AG10803 (cell line): Measurements from ENCODE around the gene KLKB1.

ENCODE experiments used
- DNase-seq: peaks from one replicate; pipeline ENCODE4 v3.0.0; 2010; ENCODE audit warnings: low read depth
- H3K4me3 ChIP-seq: 2 replicates; pipeline ENCODE4 v1.5.1; 2011; ENCODE audit warnings: mild to moderate bottlenecking, low read length, control low read depth
- CTCF ChIP-seq: conservative IDR thresholded peaks from 2 replicates; pipeline ENCODE4 v1.5.1; 2011; ENCODE audit warnings: mild to moderate bottlenecking, low read length, control low read depth, inconsistent platforms

KLKB1 gene

GRCh38 chr4:186249785-186250754, 22.8 kb downstream of the KLKB1 start:
- TF ChIP-seq CTCF, result no peak
- H3K4me3 ChIP-seq, result no peak overlapping the region
- DNase-seq, result no peak

GRCh38 chr4:186250760-186251159, 23.5 kb downstream of the KLKB1 start:
- H3K4me3 ChIP-seq, result no peak overlapping the region
- no peak for DNase-seq
- no peak for TF ChIP-seq CTCF

GRCh38 chr4:186255122-186255521, 27.8 kb downstream of the KLKB1 start:
- no peak for TF ChIP-seq CTCF
- no peak for DNase-seq
- no peak overlapping the region for H3K4me3 ChIP-seq

GRCh38 chr4:186258216-186258811, 31.0 kb downstream of the KLKB1 start:
- H3K4me3 ChIP-seq, result no peak overlapping the region
- no peak for DNase-seq
- TF ChIP-seq CTCF, result no peak

GRCh38 chr4:186260117-186260503, 32.8 kb downstream of the KLKB1 start:
- no peak for TF ChIP-seq CTCF
- no peak for DNase-seq
- no peak overlapping the region for H3K4me3 ChIP-seq

- TF ChIP-seq CTCF, result no peak
- H3K4me3 ChIP-seq, result no peak overlapping the region
- DNase-seq, result no peak
These were observed 33.5 kb downstream of the KLKB1 start for GRCh38 chr4:186260504-186261448.
